GM23248 (cell line): ENCODE measurements around the gene TMIGD1.

Experiments
- EZH2 ChIP-seq: fragments of 200-600 bp; sonication (generic); IDR thresholded peaks from 2 replicates; pipeline ENCODE4 v1.6.1; 2018; ENCODE audit warnings: antibody characterized with exemption, mild to moderate bottlenecking; ENCODE audit not compliant: insufficient read depth, poor library complexity, severe bottlenecking
- EZH2phosphoT487 ChIP-seq: fragments of 200-600 bp; sonication (generic); IDR thresholded peaks from 2 replicates; pipeline ENCODE4 v1.6.1; 2018; ENCODE audit warnings: antibody characterized with exemption, moderate library complexity, mild to moderate bottlenecking, low read depth; ENCODE audit not compliant: insufficient read depth

DNA sequence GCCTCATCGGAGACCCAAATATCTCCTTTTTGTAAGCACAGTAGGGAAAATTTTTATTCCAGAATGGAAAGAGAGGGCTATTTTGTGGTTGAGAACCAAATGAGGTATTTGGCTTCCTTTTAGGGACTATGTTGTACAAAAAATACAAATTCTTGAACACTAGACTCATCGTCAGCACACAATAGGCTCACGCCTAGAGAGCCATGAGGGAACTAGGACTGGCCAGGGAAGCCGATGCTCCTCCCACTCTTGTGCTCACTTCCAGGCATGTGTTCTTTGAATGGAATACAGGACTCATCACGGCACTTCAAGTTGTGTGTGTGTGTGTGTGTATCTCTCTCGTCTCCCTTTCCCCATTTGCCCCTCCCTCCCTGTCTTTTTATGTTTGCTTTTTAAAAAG, 24.3 kb downstream of the TMIGD1 start:
- TF ChIP-seq EZH2 (no peak), EZH2phosphoT487 (no peak)
